ENCODE data around the gene SNF8.
"Not testable (repeated sequence)": the region's sequence is repeated elsewhere in the genome, so short reads cannot be mapped to it uniquely, and the experiment has no call there.

The SNF8 gene, protein sequence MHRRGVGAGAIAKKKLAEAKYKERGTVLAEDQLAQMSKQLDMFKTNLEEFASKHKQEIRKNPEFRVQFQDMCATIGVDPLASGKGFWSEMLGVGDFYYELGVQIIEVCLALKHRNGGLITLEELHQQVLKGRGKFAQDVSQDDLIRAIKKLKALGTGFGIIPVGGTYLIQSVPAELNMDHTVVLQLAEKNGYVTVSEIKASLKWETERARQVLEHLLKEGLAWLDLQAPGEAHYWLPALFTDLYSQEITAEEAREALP

DNA sequence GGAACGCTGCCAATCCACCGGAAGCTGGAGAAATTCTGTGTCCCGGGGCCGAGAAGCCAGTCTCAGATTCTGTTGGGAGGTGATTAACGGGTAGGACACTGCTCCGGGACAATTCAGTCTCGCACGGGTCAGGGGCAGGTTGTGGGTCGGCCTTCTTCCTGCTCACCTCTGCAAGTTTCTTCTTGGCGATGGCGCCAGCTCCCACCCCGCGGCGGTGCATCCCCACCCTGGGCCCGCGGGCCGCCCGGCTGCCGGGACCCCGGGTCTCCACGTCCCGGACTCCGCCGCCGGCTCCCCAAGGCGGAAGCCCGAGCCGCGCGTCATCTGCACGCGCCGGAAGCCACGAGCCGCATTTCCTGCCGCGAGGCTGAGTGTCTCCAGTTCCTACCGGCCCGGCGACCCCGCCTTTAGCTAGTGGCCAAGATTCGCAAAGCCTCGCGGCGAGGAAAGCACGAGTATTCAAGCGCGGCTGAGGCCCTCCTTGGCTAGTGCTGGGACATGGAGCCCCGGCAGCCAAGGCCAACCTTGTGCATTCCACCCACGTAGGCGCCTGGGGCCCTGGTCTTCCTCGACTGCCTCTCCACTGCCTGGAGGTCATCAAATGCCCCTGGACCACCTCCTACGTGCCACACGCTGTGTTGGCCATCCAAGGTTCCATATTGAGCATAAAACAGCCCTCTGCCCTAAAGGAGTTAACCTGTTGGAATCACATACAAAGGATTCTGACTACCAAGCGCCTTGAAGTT lies at the start of gene SNF8:
TSS of gene SNF8 (minus strand) at position 328 of the 746 bp plus-strand sequence. CDS start at position 220, 108 bp downstream.
- DNase-seq (ENCODE audit: low spot score): peak; percentile 92

- no peak for DNase-seq (ENCODE audit: low spot score)
Measured at GRCh38 chr17:48993951-48994350, 49.3 kb upstream of the SNF8 start.

- no peak for DNase-seq (ENCODE audit: low spot score)
Measured at GRCh38 chr17:48993305-48993704, 48.7 kb upstream of the SNF8 start.

DNA sequence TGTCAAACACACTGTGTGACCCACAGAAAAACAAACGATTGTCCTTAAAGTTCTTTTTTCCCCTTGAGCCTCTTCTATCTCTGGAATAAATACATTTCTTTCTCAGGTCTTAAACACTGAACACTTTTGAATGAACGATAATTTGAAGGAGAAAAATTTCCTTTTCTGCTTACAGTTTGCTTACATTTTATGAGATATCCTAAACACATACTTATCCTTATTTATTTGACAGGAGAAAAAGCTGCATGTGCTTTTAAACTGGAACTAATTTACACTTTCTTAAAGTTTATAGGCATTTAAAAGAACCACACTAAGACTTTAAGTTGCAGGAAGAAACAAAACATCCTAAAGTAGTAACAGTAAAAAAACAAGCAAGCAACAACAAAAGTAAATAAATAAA lies 47.8 kb upstream of the SNF8 start:
- no peak for DNase-seq (ENCODE audit: low spot score)

DNA sequence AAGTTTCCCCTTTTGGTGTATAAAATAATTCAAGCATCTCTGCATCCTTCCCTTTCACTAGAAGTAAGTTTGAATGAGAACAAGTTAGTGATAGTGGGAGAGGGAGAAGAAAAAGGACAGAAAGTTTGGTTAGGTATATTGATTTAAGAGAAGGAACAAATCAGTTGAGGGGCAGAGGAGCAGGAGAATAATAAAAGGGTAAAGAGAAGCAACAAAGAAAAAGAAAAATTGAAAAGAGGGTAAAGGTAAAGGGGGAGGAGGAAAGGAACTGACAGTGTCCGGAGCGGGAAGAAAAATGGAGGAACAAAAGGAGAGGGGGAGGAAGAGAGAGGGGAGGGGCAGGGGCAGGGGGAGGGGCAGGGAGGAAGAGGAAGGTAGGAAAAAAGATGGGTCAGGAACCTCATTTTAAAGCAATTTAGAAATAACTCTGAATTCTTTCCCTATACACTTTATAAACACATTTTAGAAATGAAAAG lies 46.3 kb upstream of the SNF8 start:
- no peak for DNase-seq (ENCODE audit: low spot score)

GRCh38 chr17:48989100-48989499 lies 44.5 kb upstream of the SNF8 start:
- DNase-seq (ENCODE audit: low spot score): no peak

GRCh38 chr17:48985436-48986245 lies 41.0 kb upstream of the SNF8 start:
- no peak for DNase-seq (ENCODE audit: low spot score)

DNA sequence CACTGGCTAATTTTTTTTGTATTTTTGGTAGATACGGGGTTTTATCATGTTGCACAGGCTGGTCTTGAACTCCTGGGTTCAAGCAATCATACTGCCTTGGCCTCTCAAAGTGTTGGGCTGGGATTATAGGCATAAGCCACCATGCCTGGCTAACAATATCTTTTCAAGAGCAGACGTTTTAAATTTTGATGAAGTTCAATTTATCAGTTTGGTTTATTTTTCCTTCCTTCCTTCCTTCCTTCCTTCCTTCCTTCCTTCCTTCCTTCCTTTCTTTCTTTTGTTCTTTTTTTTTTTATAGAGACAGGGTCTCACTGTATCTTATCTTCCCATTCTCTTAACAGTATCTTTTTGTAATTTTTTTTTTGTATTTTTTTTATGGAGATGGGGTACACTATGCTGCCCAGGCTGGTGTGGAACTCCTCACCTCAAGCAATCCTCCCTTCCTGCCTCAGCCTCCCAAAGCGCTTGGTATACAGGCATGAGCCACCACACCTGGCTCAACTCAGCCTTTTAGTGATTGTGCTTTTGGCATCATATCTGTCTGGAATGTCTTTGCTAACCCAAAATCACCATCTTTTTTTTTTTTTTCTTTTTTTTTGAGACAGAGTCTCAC lies 37.4 kb upstream of the SNF8 start:
- no peak for DNase-seq (ENCODE audit: low spot score)

DNA sequence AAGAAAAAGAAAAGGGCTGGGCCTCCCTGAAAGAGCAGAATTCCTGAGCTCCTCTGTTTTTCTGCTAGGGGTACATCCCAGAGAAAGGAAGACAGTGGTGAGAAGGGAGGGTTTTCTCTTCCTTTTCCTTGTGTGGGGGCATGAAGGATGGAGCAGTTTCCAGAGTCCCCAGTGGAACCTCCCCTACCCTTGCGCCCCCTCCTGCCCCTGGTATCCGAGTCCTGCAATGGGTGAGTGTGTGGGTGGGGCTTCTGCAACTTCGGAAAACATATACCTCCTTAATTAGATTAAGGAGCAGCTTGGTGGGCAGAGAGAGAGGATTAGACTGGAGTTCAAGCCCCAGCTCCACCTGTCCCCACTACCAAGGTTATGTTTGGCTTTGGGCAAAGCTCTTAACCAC lies 29.2 kb upstream of the SNF8 start:
- DNase-seq (ENCODE audit: low spot score): no peak

- DNase-seq (ENCODE audit: low spot score): no peak
Measured at GRCh38 chr17:48972749-48973097, 28.1 kb upstream of the SNF8 start.

DNA sequence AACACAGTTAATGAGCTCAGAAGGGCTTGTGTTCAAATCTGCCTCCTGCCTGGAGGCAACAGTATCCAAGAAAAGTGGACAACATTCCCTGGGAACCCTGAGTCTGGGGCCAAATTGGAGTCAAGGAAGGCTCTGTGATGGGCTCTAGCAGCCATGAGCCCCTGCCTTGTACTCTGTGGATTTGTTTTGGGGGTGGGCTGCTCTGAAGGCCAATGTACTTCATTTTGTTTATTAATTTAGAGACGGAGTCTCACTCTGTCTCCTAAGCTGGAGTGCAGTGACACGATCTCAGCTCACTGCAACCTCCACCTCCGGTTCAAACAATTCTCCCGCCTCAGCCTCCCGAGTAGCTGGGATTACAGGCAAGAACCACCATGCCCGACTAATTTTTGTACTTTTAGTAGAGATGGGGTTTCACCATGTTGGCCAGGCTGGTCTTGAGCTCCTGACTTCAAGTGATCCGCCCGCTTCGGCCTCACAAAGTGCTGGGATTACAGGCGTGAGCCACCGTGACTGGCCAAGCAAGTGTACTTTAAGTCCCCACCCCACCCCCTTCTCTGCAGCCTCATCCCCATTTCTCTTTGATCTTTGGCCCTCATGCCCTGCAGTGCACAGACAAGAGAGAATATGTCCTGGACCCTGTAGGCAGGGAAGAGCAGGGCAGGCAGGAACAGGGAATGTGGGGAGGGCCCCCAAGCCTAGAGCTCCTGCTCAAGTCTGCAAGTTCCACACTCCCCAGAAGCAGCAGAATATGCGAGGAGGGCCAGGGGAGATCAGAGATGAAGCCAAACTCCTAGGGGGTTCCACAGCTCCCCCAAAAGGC lies 26.4 kb upstream of the SNF8 start:
- no peak for DNase-seq (ENCODE audit: low spot score)

DNA sequence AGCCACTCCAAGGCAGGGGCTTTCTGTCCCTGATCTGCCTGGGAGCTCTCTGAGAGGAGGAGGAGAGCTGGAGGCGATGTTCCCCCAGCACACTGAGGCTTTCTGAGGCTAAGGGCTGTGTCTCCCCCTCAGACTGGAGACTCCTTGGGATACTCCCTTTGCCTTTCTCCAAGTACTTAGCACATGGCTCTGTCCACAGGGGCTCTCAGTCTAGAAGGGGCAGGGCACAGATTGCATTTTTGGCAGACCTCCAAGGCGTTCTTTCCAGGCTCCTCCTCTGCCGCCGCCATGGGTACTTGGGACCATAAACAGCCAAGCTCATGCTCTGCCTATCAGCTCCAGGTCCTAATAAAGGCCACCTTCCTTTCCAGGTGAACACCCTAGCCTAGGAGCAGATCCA lies 25.6 kb upstream of the SNF8 start:
- DNase-seq (ENCODE audit: low spot score): no peak

GRCh38 chr17:48961516-48962233 lies 17.0 kb upstream of the SNF8 start:
- no peak for DNase-seq (ENCODE audit: low spot score)

DNA sequence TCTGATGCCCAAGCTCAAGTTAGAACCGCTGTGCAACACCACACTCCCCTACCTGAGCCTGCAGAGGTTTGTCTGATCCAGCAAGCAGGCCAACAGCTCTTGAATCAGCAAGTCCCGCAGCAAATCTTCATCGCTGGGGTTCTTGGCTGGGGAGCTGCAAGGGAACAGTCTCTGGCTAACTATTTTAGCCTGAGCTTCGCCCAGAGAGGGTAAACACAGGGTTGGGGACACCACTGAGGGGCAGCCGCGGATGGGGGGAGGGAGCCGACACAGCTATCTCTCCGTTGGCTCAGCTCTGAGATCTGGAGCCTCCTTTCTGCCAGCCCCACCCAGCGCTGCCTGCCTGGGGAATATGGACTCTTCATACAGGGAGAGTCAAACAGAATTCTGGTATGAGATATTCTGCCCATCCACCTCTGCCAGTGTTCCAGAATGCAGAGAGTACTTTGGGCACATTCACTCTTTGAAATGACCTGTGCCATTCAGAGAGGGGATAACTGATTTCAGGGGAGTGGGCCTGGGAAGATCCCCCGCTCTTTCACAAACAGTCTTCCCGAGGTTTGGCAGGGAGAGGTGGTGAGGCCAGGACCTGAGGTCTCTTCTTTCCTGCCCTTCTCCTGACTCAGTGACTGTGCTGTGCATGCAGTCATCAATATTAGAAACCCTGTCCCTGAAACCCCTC lies 16.3 kb upstream of the SNF8 start:
- no peak for DNase-seq (ENCODE audit: low spot score)

- DNase-seq (ENCODE audit: low spot score): peak; percentile 68
Measured at GRCh38 chr17:48954300-48954755, 9.7 kb upstream of the SNF8 start.

DNA sequence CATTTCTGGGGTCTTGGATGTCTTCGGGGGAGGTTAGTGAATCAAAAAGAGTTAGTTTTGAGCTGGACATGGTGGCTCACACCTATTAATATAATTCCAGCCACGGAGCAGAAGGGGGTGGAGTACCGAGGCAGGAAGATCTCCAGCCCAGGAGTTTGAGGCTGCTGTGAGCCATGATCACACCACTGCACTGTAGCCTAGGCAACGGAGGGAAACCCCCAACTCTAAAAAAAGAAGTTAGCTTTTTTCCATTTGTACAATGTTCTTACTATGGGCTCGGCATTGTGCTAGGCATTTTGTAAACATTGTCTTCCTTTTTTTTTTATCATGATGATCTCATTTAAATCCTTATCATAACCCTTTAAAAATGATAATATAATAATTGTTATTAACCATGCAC lies 8.3 kb upstream of the SNF8 start:
- no peak for DNase-seq (ENCODE audit: low spot score)

DNA sequence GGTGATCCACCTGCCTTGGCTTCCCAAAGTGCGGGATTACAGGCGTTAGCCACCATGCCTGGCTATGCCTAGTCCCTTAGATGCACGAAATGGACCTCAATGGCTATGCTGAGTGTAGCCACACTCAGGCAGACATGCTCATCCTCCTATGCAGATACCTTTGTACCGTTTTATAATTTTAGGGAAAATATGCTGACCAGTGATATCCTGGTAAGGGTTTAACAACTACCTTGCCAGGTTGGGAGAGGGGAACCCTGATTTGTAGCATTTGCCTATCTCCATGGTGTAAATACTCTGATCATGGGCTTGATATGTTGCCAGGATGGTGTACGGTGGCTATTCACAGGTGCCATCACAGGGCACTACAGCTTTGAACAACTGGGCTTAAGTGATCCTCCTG lies 6.9 kb upstream of the SNF8 start:
- no peak for DNase-seq (ENCODE audit: low spot score)

- not testable (repeated sequence) for DNase-seq (ENCODE audit: low spot score)
Measured at GRCh38 chr17:48945261-48945651, 614 bp upstream of the SNF8 start.

DNA sequence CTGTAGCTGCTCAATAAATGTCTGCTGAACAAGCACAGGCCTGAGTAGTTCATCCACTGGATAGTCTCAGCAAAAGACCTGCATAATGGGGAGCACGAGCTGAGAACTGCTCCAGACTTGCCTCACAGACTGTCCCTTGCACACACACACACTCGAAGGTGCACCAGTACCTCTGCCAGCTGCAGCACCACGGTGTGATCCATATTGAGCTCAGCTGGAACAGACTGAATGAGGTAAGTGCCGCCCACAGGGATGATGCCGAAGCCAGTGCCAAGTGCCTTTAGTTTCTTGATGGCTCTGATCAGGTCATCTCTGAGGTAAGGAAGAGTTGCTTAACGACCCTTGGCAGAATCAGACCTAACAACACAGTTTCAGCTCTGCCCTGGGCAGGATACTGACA lies 11.6 kb downstream of the SNF8 start:
- no peak for DNase-seq (ENCODE audit: low spot score)

DNA sequence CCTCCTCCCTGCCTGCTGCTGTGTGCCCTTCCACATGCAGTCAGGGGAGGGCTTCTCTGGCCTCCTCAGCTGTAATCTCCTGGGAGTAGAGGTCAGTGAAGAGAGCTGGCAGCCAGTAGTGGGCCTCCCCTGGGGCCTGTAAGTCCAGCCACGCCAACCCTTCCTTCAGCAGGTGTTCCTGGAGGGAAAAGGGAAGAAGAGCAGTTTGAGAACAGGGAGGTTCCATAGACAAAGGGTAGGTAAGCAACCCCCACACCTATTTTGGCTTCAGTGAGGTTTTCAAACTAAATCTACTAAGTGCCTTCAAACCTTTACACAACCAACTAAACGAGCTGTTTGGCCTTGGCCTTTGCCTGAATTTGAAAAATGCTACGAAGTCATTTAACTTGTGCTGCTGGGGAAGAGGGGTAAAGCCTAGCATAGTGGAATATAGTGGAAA lies 14.2 kb downstream of the SNF8 start:
- no peak for DNase-seq (ENCODE audit: low spot score)
